ENCODE measurements around the gene CFAP77. TPM values are rescaled to one million over a fixed set of nuclear protein-coding genes. Genes with fewer than 3 reads are reported as not detected.

The CFAP77 gene
- total RNA-seq, 4 donors from 2014 or later = 0.66 TPM; not detected in 3

DNA sequence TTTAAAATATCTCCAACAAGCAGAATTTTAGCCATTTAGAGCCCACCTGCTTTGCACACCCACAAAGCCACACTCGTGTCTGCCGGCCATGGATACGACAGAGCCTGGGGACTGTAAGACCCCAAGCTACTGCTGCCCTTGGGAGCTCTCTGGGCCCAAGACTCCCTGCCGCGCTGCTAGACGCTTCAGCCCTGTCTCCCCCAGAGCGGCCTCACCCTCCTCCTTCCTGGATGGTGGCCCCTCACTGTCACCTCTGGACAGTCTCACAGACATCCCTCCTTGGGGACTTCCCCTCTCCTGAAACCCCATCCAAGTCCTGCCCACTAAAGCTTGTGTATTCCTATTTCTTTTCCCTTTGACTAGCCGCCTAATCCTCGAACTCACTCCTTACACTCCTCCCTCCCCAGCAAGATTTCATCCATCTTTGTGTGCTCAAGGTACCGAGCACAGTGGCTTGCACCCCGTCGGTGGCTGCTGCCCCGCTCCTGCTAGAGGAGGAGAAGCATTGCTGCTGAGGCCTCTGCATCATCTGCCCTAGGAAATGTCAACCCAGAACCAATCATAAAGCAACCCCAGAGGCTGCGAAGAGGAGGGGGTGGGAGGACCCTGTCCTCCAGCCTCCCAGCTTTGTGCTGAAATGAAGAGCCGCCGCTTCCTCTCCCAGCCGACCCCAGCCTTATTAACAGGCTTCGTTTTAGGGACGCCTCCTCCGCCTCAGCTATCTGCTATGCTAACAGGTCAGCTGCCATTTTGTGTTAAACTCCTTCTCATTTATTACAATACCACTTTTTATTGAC lies 71.2 kb downstream of the CFAP77 start:
- WGBS, 2 donors = 54 to 56% methylated on average over 19 to 20 of the region's 20 CpGs
- H3K4me1 ChIP-seq = no peaks in the 10 kb centered on the region
- H3K27ac ChIP-seq = no peak overlapping the region
- no peak overlapping the region for H3K4me3 ChIP-seq
- no peaks in the 10 kb centered on the region for H3K9me3 ChIP-seq
- DNase-seq (ENCODE audit: low spot score in 2 of 2) = no peak
- no peaks in the 10 kb centered on the region for H3K36me3 ChIP-seq
- H3K27me3 ChIP-seq = peaks cover 0 to 46% of the 10 kb centered on the region in 2 donors
- TF ChIP-seq, protein P1, sequence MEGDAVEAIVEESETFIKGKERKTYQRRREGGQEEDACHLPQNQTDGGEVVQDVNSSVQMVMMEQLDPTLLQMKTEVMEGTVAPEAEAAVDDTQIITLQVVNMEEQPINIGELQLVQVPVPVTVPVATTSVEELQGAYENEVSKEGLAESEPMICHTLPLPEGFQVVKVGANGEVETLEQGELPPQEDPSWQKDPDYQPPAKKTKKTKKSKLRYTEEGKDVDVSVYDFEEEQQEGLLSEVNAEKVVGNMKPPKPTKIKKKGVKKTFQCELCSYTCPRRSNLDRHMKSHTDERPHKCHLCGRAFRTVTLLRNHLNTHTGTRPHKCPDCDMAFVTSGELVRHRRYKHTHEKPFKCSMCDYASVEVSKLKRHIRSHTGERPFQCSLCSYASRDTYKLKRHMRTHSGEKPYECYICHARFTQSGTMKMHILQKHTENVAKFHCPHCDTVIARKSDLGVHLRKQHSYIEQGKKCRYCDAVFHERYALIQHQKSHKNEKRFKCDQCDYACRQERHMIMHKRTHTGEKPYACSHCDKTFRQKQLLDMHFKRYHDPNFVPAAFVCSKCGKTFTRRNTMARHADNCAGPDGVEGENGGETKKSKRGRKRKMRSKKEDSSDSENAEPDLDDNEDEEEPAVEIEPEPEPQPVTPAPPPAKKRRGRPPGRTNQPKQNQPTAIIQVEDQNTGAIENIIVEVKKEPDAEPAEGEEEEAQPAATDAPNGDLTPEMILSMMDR (IDR thresholded peaks at IDR 0.05) = no peak
- TF ChIP-seq EP300 (IDR thresholded peaks at IDR 0.05) (no peak), POLR2A (IDR thresholded peaks at IDR 0.05) (no peak)

DNA sequence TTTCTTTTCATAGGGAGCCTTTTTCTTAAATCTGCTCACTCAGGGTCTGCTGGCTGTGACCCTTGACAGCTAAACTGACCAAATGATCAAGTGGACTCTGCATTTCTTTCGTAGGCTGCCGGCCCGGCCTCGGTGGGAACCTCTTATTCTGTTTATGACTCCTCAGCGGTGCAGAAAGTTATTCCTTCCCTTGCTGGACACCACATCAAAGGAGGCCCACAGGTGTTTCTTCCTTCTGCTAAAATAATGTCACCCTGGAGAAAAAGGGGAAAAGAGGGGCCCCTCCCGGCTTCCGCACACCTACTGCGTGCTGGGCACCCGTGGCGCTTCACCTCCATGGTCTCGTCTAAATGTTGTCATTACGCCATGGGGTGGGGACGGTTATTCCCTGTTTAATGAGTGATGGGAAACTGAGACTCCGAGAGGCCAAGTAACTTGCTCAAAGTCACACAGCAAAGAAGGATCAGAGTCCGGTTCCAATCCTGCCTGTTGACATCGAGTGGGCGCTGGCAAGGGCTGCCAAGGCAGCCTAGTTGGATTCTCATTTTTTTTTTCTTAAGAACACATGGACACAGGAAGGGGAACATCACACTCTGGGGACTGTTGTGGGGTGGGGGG lies 72.3 kb downstream of the CFAP77 start:
- Histone ChIP-seq H3K4me3 (no peak overlapping the region), H3K27me3 (peaks cover 0 to 57% of the 10 kb centered on the region in 2 donors), H3K9me3 (no peaks in the 10 kb centered on the region), H3K36me3 (no peaks in the 10 kb centered on the region), H3K27ac (no peak overlapping the region), H3K4me1 (no peaks in the 10 kb centered on the region)
- WGBS, 2 donors = 58 to 64% methylated on average over 17 of the region's 17 CpGs
- no peak for DNase-seq (ENCODE audit: low spot score in 2 of 2)
- TF ChIP-seq EP300 (IDR thresholded peaks at IDR 0.05) (no peak), POLR2A (IDR thresholded peaks at IDR 0.05) (no peak)
- TF ChIP-seq, protein P1 (IDR thresholded peaks at IDR 0.05) = no peak

DNA sequence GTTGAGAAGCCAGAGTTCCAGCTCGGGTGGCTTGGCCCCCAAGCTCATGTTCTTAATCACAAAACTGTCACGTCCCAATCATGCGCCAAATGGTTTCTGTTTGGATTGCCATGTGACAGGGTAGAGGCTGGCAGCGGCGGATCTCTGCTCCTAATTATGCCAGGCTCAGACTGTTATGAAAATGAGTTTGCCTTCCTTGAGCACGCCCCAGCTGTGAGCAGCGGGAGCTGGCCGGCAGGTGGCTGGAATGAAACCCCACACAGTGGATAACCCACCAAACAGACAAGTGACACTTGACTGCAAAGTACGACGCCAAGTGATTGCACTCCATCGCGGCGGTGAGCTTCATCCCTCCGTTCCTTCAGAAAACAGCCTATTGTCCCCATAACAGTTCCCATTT lies 75.4 kb downstream of the CFAP77 start:
- Histone ChIP-seq H3K9me3 (no peaks in the 10 kb centered on the region), H3K27me3 (peaks cover 0 to 72% of the 10 kb centered on the region in 2 donors), H3K36me3 (no peaks in the 10 kb centered on the region), H3K4me3 (no peak overlapping the region), H3K27ac (no peak overlapping the region), H3K4me1 (no peaks in the 10 kb centered on the region)
- DNase-seq (ENCODE audit: low spot score in 2 of 2) = no peak
- 49 to 59% methylated on average over 14 of the region's 14 CpGs for WGBS, 2 donors
- TF ChIP-seq, protein P1 (IDR thresholded peaks at IDR 0.05) = no peak
- TF ChIP-seq POLR2A (IDR thresholded peaks at IDR 0.05) (no peak), EP300 (IDR thresholded peaks at IDR 0.05) (no peak)

DNA sequence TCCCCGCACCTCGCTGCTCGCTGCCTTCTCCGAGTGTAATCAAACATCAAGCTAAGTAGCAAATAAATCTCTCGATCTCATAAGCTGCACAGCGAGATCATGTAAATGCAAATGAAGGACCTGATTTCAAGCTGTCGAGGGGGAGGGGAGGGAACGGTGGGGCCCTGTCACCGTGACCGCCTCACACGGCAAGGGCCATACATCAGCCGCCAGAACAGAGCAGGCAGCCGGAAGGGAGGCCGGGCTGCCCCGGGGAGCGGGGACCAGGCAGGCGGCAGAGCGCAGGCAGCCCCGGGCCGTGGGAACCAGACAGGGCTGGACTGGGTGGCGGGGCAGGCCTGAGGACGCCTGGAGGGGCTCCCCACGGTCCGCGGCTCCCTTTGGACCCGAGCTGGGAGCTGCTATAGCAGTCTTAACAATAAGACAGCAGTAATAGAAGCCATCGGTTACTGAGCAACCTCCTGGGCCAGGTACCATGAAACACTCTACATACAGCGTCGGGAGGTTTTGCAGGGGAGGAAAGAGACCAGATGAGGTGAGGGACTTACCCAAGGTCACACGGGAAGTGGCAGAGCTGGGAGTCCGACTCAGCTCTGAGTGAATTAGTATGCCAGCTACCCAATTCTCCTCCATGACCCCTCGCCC lies 76.8 kb downstream of the CFAP77 start:
- Histone ChIP-seq H3K27me3 (peaks cover 0 to 66% of the 10 kb centered on the region in 2 donors), H3K27ac (no peak overlapping the region), H3K4me3 (no peak overlapping the region), H3K4me1 (no peaks in the 10 kb centered on the region), H3K36me3 (no peaks in the 10 kb centered on the region), H3K9me3 (no peaks in the 10 kb centered on the region)
- 24 to 37% methylated on average over 32 of the region's 32 CpGs for WGBS, 2 donors
- TF ChIP-seq EP300 (IDR thresholded peaks at IDR 0.05) (no peak), POLR2A (IDR thresholded peaks at IDR 0.05) (no peak)
- TF ChIP-seq, protein P1 (IDR thresholded peaks at IDR 0.05) = no peak
- no peak for DNase-seq (ENCODE audit: low spot score in 2 of 2)

DNA sequence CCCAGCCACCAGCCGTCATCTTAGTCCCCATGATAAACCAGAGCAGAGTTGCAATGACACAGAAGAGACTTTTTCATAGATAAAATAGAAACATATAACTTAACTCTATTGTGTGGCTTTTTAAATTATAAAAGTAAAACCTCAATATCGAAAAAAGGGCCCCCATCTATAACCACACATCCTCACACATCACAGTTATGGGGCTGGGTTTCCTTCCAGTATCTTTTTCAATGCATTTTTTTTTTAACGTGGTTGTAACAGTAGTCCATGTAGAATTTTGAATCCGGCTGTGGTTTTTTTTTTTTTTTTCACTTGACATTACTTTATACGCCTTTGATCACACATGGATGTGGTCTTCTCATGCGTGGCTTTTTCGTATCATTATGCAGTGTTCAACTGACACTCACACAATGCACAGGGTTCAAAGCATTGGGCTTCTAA lies 77.4 kb downstream of the CFAP77 start:
- no peak for DNase-seq (ENCODE audit: low spot score in 2 of 2)
- Histone ChIP-seq H3K27ac (no peak overlapping the region), H3K4me1 (no peaks in the 10 kb centered on the region), H3K4me3 (no peak overlapping the region), H3K9me3 (no peaks in the 10 kb centered on the region), H3K36me3 (no peaks in the 10 kb centered on the region), H3K27me3 (peaks cover 0 to 62% of the 10 kb centered on the region in 2 donors)
- TF ChIP-seq POLR2A (IDR thresholded peaks at IDR 0.05) = no peak
- WGBS, 2 donors = 73 to 79% methylated on average over 7 of the region's 7 CpGs
